Esophagus squamous epithelium (tissue), 4 donors: ENCODE measurements around the gene KLHDC8B.
"Not testable (repeated sequence)": the region's sequence is repeated elsewhere in the genome, so short reads cannot be mapped to it uniquely, and the experiment has no call there.

ENCODE experiments used
- CTCF ChIP-seq, 6 experiments: fragments of 450-650 bp in 4 of 6; fragments of 200-600 bp in 2 of 6; sonication (generic) in 2 of 6; IDR thresholded peaks; one replicate each; pipeline ENCODE4 v1.5.1; 2016 to 2019; ENCODE audit warnings: antibody characterized with exemption in 6 of 6, mild to moderate bottlenecking in 4 of 6, moderate library complexity in 4 of 6
- POLR2A ChIP-seq, 4 donors: fragments of 450-650 bp; IDR thresholded peaks; one replicate each; pipeline ENCODE4 v1.6.1; 2017; ENCODE audit warnings: antibody characterized with exemption in 4 of 4, mild to moderate bottlenecking in 4 of 4, moderate library complexity in 3 of 4

- TF ChIP-seq CTCF, POLR2A (IDR thresholded peaks at IDR 0.05): not testable (repeated sequence)
These were observed 49.7 kb downstream of the KLHDC8B start for GRCh38 chr3:49220985-49221563.
